ENCODE data around the gene TANGO2. TPM values are rescaled to one million over a fixed set of nuclear protein-coding genes. Genes with fewer than 3 reads are reported as not detected.

TANGO2 gene
- total RNA-seq, 1 experiment from 2014 or later = 21.5 TPM

GRCh38 chr22:20022978-20023613 lies 2.2 kb downstream of the TANGO2 start:
- POLR2A ChIA-PET (ENCODE audit: low non-redundant PET) = no interaction called here
- intact Hi-C loops (cut with micrococcal nuclease; ENCODE audit: unreplicated experiment) = no loop called here
- Histone ChIP-seq H3K27me3 (replicated peaks; ENCODE audit: insufficient read depth, low read depth, low read length, poor library complexity) (peaks cover 5% of the 10 kb centered on the region), H3K36me3 (ENCODE audit: insufficient read depth, low read length, poor library complexity, severe bottlenecking) (no peaks in the 10 kb centered on the region), H3K4me1 (ENCODE audit: insufficient read depth, low read length, poor library complexity, severe bottlenecking) (peaks cover 5% of the 10 kb centered on the region), H3K9me3 (ENCODE audit: low read depth, low read length, poor library complexity, severe bottlenecking) (no peaks in the 10 kb centered on the region), H3K27ac (ENCODE audit: low read depth, low read length, poor library complexity, severe bottlenecking) (no peak overlapping the region), H3K4me3 (ENCODE audit: low read depth, low read length, poor library complexity, severe bottlenecking) (no peak overlapping the region)
- TF ChIP-seq EZH2 (IDR thresholded peaks at IDR 0.05; ENCODE audit: borderline replicate concordance, low read depth, low read length, poor library complexity, severe bottlenecking) (no peak), CTCF (conservative IDR thresholded peaks at IDR 0.05; ENCODE audit: low read depth, low read length) (no peak)
- BruUV-seq (replicated peaks) = no TSS peak
- CTCF ChIA-PET = no interaction called here
- no peak for DNase-seq (ENCODE audit: low spot score)

- Histone ChIP-seq H3K27ac (ENCODE audit: low read depth, low read length, poor library complexity, severe bottlenecking) (no peak overlapping the region), H3K9me3 (ENCODE audit: low read depth, low read length, poor library complexity, severe bottlenecking) (no peaks in the 10 kb centered on the region), H3K4me3 (ENCODE audit: low read depth, low read length, poor library complexity, severe bottlenecking) (no peak overlapping the region), H3K4me1 (ENCODE audit: insufficient read depth, low read length, poor library complexity, severe bottlenecking) (peaks cover 5% of the 10 kb centered on the region), H3K27me3 (replicated peaks; ENCODE audit: insufficient read depth, low read depth, low read length, poor library complexity) (no peaks in the 10 kb centered on the region), H3K36me3 (ENCODE audit: insufficient read depth, low read length, poor library complexity, severe bottlenecking) (no peaks in the 10 kb centered on the region)
- intact Hi-C loops (cut with micrococcal nuclease; ENCODE audit: unreplicated experiment) = no loop called here
- TF ChIP-seq CTCF (conservative IDR thresholded peaks at IDR 0.05; ENCODE audit: low read depth, low read length) = no peak
- no peak for TF ChIP-seq EZH2 (IDR thresholded peaks at IDR 0.05; ENCODE audit: borderline replicate concordance, low read depth, low read length, poor library complexity, severe bottlenecking)
- no TSS peak for BruUV-seq (replicated peaks)
- DNase-seq (ENCODE audit: low spot score) = no peak
- ChIA-PET POLR2A (ENCODE audit: low non-redundant PET) (no interaction called here), CTCF (no interaction called here)
These were observed 3.3 kb downstream of the TANGO2 start for GRCh38 chr22:20024225-20024624.

- TF ChIP-seq CTCF (conservative IDR thresholded peaks at IDR 0.05; ENCODE audit: low read depth, low read length) (no peak), EZH2 (IDR thresholded peaks at IDR 0.05; ENCODE audit: borderline replicate concordance, low read depth, low read length, poor library complexity, severe bottlenecking) (no peak)
- Histone ChIP-seq H3K9me3 (ENCODE audit: low read depth, low read length, poor library complexity, severe bottlenecking) (no peaks in the 10 kb centered on the region), H3K4me1 (ENCODE audit: insufficient read depth, low read length, poor library complexity, severe bottlenecking) (peaks cover 5% of the 10 kb centered on the region), H3K27me3 (replicated peaks; ENCODE audit: insufficient read depth, low read depth, low read length, poor library complexity) (no peaks in the 10 kb centered on the region), H3K4me3 (ENCODE audit: low read depth, low read length, poor library complexity, severe bottlenecking) (no peak overlapping the region), H3K36me3 (ENCODE audit: insufficient read depth, low read length, poor library complexity, severe bottlenecking) (no peaks in the 10 kb centered on the region), H3K27ac (ENCODE audit: low read depth, low read length, poor library complexity, severe bottlenecking) (no peak overlapping the region)
- intact Hi-C loops (cut with micrococcal nuclease; ENCODE audit: unreplicated experiment) = no loop called here
- no TSS peak for BruUV-seq (replicated peaks)
- DNase-seq (ENCODE audit: low spot score) = no peak
- ChIA-PET POLR2A (ENCODE audit: low non-redundant PET) (no interaction called here), CTCF (no interaction called here)
These were observed 3.9 kb downstream of the TANGO2 start for GRCh38 chr22:20024650-20025397.

Measured in A673 (cell line).